DND-41 (cell line): ENCODE data around the gene RPRD2.

Experiments
- EZH2 ChIP-seq: IDR thresholded peaks from 3 replicates; pipeline ENCODE4 v1.6.1; 2012; ENCODE audit warnings: borderline replicate concordance, low read depth, mild to moderate bottlenecking, moderate library complexity, low read length, inconsistent platforms; ENCODE audit not compliant: severe bottlenecking
- TF ChIP-seq, protein P1 (sequence below): IDR thresholded peaks from 2 replicates; pipeline ENCODE4 v1.5.1; 2012; ENCODE audit warnings: borderline replicate concordance, low read length, moderate library complexity, mild to moderate bottlenecking; ENCODE audit not compliant: poor library complexity, severe bottlenecking; ENCODE audit errors: extremely low read depth

DNA sequence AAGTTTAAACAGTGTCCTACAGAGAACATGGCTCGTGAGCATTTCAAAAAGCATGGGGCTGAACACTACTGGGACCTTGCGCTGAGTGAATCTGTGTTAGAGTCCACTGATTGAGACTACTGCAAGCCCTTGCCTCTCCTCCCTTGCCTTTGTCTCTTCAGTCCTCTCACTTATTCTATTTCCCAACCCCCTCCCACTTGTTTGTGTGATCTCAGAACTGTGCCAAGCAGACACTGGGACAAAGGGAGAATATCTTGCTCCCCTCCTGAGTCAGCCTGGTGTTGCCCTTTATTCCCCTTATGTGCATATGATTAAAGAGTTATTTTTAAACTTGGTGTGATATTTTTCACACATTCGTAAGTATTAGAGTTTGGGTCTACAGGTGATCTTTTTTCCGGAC lies 11.1 kb upstream of the RPRD2 start:
- TF ChIP-seq, protein P1, sequence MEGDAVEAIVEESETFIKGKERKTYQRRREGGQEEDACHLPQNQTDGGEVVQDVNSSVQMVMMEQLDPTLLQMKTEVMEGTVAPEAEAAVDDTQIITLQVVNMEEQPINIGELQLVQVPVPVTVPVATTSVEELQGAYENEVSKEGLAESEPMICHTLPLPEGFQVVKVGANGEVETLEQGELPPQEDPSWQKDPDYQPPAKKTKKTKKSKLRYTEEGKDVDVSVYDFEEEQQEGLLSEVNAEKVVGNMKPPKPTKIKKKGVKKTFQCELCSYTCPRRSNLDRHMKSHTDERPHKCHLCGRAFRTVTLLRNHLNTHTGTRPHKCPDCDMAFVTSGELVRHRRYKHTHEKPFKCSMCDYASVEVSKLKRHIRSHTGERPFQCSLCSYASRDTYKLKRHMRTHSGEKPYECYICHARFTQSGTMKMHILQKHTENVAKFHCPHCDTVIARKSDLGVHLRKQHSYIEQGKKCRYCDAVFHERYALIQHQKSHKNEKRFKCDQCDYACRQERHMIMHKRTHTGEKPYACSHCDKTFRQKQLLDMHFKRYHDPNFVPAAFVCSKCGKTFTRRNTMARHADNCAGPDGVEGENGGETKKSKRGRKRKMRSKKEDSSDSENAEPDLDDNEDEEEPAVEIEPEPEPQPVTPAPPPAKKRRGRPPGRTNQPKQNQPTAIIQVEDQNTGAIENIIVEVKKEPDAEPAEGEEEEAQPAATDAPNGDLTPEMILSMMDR, result no peak
- no peak for TF ChIP-seq EZH2
